ENCODE data around the gene CSMD2.

CSMD2 gene

GRCh38 chr1:33986390-33987095 is 178.5 kb downstream of the CSMD2 start:
- H3K4me2 ChIP-seq (ENCODE audit: insufficient read depth, low read length) = no peak overlapping the region
- ATAC-seq (ENCODE audit: insufficient read depth, low read depth) = no peak
- no peaks in the 10 kb centered on the region for H3K36me3 ChIP-seq (ENCODE audit: insufficient read depth, low read length)
- H3K27me3 ChIP-seq (ENCODE audit: insufficient read depth, low read length, poor library complexity) = peaks cover 6% of the 10 kb centered on the region
- no peaks in the 10 kb centered on the region for H3K9me3 ChIP-seq (ENCODE audit: insufficient read depth, low read length, severe bottlenecking)
- no peaks in the 10 kb centered on the region for H3K4me1 ChIP-seq (ENCODE audit: insufficient read depth, low read length)
- 0 out of 2 replicates have a peak, but pooled peaks cover 7% of the 10 kb centered on the region for H4K20me1 ChIP-seq (ENCODE audit: insufficient read depth, low read length)
- no peaks in the 10 kb centered on the region for H3K79me2 ChIP-seq (ENCODE audit: insufficient read depth, low read length)
- no peak overlapping the region for H2AFZ ChIP-seq (ENCODE audit: low read depth, low read length)
- H3K9ac ChIP-seq (ENCODE audit: low read depth, low read length) = no peak overlapping the region
- DNase-seq = no peak
- no peak overlapping the region for H3K4me3 ChIP-seq (ENCODE audit: low read depth in 1 of 2, low read length in 2 of 2)
- H3K27ac ChIP-seq (ENCODE audit: low read length) = no peak overlapping the region
- TF ChIP-seq CTCF (IDR thresholded peaks at IDR 0.05; ENCODE audit: borderline replicate concordance, extremely low read depth, low read length, poor library complexity, severe bottlenecking) (no peak), EZH2 (IDR thresholded peaks at IDR 0.05; ENCODE audit: borderline replicate concordance, low read depth, low read length, severe bottlenecking) (no peak)

DNA sequence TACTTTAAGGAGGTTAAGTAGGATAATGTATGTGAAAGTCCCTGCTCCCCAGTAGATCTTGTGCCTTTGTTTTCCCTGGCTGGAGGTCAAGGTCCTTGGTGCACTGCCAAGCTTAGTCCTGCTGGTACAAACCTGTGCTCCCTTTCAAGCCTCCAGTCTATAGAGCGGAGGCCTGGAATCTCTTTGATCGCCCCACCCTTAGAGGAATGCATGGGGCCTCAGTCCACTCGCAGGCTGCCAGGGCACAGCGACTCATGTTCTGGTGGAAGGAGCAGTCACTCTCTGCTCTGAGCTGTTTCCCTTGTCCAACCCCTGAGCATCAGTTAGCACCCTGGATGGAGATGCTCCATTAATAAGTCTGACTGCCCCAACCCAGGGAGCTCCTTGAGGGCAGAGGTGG is 179.4 kb downstream of the CSMD2 start:
- Histone ChIP-seq H3K9me3 (ENCODE audit: insufficient read depth, low read length, severe bottlenecking) (no peaks in the 10 kb centered on the region), H3K79me2 (ENCODE audit: insufficient read depth, low read length) (no peaks in the 10 kb centered on the region), H4K20me1 (ENCODE audit: insufficient read depth, low read length) (0 out of 2 replicates have a peak, but pooled peaks cover 7% of the 10 kb centered on the region), H3K4me3 (ENCODE audit: low read depth in 1 of 2, low read length in 2 of 2) (no peak overlapping the region), H3K4me2 (ENCODE audit: insufficient read depth, low read length) (no peak overlapping the region), H3K36me3 (ENCODE audit: insufficient read depth, low read length) (no peaks in the 10 kb centered on the region), H3K27me3 (ENCODE audit: insufficient read depth, low read length, poor library complexity) (peaks cover 6% of the 10 kb centered on the region), H3K27ac (ENCODE audit: low read length) (no peak overlapping the region), H2AFZ (ENCODE audit: low read depth, low read length) (no peak overlapping the region), H3K4me1 (ENCODE audit: insufficient read depth, low read length) (no peaks in the 10 kb centered on the region), H3K9ac (ENCODE audit: low read depth, low read length) (no peak overlapping the region)
- ATAC-seq (ENCODE audit: insufficient read depth, low read depth) (no peak), DNase-seq (no peak)
- TF ChIP-seq CTCF (IDR thresholded peaks at IDR 0.05; ENCODE audit: borderline replicate concordance, extremely low read depth, low read length, poor library complexity, severe bottlenecking) (no peak), EZH2 (IDR thresholded peaks at IDR 0.05; ENCODE audit: borderline replicate concordance, low read depth, low read length, severe bottlenecking) (no peak)

- no peaks in the 10 kb centered on the region for H3K79me2 ChIP-seq (ENCODE audit: insufficient read depth, low read length)
- H3K27ac ChIP-seq (ENCODE audit: low read length) = no peak overlapping the region
- H3K27me3 ChIP-seq (ENCODE audit: insufficient read depth, low read length, poor library complexity) = peaks cover 6% of the 10 kb centered on the region
- no peak overlapping the region for H3K4me2 ChIP-seq (ENCODE audit: insufficient read depth, low read length)
- no peak overlapping the region for H3K4me3 ChIP-seq (ENCODE audit: low read depth in 1 of 2, low read length in 2 of 2)
- no peaks in the 10 kb centered on the region for H3K36me3 ChIP-seq (ENCODE audit: insufficient read depth, low read length)
- no peak for DNase-seq
- ATAC-seq (ENCODE audit: insufficient read depth, low read depth) = no peak
- no peaks in the 10 kb centered on the region for H3K9me3 ChIP-seq (ENCODE audit: insufficient read depth, low read length, severe bottlenecking)
- no peaks in the 10 kb centered on the region for H3K4me1 ChIP-seq (ENCODE audit: insufficient read depth, low read length)
- no peak for TF ChIP-seq EZH2 (IDR thresholded peaks at IDR 0.05; ENCODE audit: borderline replicate concordance, low read depth, low read length, severe bottlenecking)
- TF ChIP-seq CTCF (IDR thresholded peaks at IDR 0.05; ENCODE audit: borderline replicate concordance, extremely low read depth, low read length, poor library complexity, severe bottlenecking) = no peak
- H4K20me1 ChIP-seq (ENCODE audit: insufficient read depth, low read length) = 0 out of 2 replicates have a peak, but pooled peaks cover 7% of the 10 kb centered on the region
- no peak overlapping the region for H2AFZ ChIP-seq (ENCODE audit: low read depth, low read length)
- no peak overlapping the region for H3K9ac ChIP-seq (ENCODE audit: low read depth, low read length)
These were observed 180.0 kb downstream of the CSMD2 start for GRCh38 chr1:33984906-33985565.
